IPS-20b (cell line): ENCODE results near the gene TIGIT.

ENCODE experiments used
- H3K27ac ChIP-seq: one replicate; pipeline ENCODE4 v1.5.1; 2013; ENCODE audit warnings: low read length
- H3K27me3 ChIP-seq: 2 replicates; pipeline ENCODE4 v1.6.1; 2013; ENCODE audit warnings: mild to moderate bottlenecking, low read length, inconsistent platforms; ENCODE audit not compliant: insufficient read depth
- H3K36me3 ChIP-seq: 2 replicates; pipeline ENCODE4 v1.6.1; 2013; ENCODE audit warnings: low read depth, mild to moderate bottlenecking, inconsistent platforms, low read length, moderate library complexity; ENCODE audit not compliant: insufficient read depth
- H3K4me1 ChIP-seq: 2 replicates; pipeline ENCODE4 v1.6.1; 2013; ENCODE audit warnings: mild to moderate bottlenecking, control low read depth, inconsistent platforms, low read length, moderate library complexity; ENCODE audit not compliant: insufficient read depth
- H3K4me3 ChIP-seq: 2 replicates; pipeline ENCODE4 v1.5.1; 2013; ENCODE audit warnings: mild to moderate bottlenecking, low read length, inconsistent platforms
- H3K9ac ChIP-seq: 2 replicates; pipeline ENCODE4 v1.6.1; 2013; ENCODE audit warnings: low read depth, mild to moderate bottlenecking, inconsistent platforms, low read length, moderate library complexity
- H3K9me3 ChIP-seq: 2 replicates; pipeline ENCODE4 v1.6.1; 2013; ENCODE audit warnings: mild to moderate bottlenecking, low read depth, low read length, inconsistent platforms; ENCODE audit not compliant: insufficient read depth

Gene TIGIT

GRCh38 chr3:114333180-114333922 is 39.5 kb downstream of the TIGIT start:
- Histone ChIP-seq H3K4me3 (peak overlapping the region; percentile 8; the same call in 1 of the 2 replicates), H3K36me3 (no peaks in the 10 kb centered on the region), H3K27me3 (no peaks in the 10 kb centered on the region), H3K9me3 (no peaks in the 10 kb centered on the region), H3K9ac (peak overlapping the region; percentile 50; the same call in 1 of the 2 replicates), H3K4me1 (peaks cover 26% of the 10 kb centered on the region; the same call in 1 of the 2 replicates), H3K27ac (peak overlapping the region; percentile 0)

DNA sequence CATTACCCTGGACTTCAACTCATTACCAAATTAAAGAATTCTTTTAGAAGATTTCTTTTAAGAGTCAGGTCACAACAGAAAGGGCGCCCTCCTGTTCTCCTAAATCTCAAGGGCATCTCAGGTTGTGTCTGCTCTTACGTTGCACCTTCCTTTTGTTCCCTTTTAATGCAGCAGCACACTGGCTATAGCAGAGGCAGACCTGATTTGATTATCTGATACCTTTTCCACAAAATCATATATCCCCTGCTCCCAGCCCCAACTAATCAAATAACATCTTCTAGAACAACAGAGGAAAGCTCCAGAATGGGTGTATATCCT is 40.1 kb downstream of the TIGIT start:
- peaks cover 26% of the 10 kb centered on the region; the same call in 1 of the 2 replicates for H3K4me1 ChIP-seq

GRCh38 chr3:114336122-114336697 is 42.4 kb downstream of the TIGIT start:
- Histone ChIP-seq H3K9me3 (no peaks in the 10 kb centered on the region), H3K27ac (no peak overlapping the region), H3K9ac (no peak overlapping the region), H3K4me1 (peaks cover 26% of the 10 kb centered on the region; the same call in 1 of the 2 replicates), H3K36me3 (no peaks in the 10 kb centered on the region), H3K27me3 (no peaks in the 10 kb centered on the region), H3K4me3 (no peak overlapping the region)

More for the DNA sequence above, 40.1 kb downstream of the TIGIT start:
- Histone ChIP-seq H3K27ac (peak overlapping the region; percentile 0), H3K9ac (no peak overlapping the region; the same call in 1 of the 2 replicates), H3K27me3 (no peaks in the 10 kb centered on the region), H3K4me3 (no peak overlapping the region), H3K9me3 (no peaks in the 10 kb centered on the region), H3K36me3 (no peaks in the 10 kb centered on the region)

- Histone ChIP-seq H3K4me1 (peaks cover 26% of the 10 kb centered on the region; the same call in 1 of the 2 replicates), H3K9ac (no peak overlapping the region), H3K9me3 (no peaks in the 10 kb centered on the region), H3K27me3 (no peaks in the 10 kb centered on the region), H3K27ac (no peak overlapping the region), H3K4me3 (no peak overlapping the region), H3K36me3 (no peaks in the 10 kb centered on the region)
Measured at GRCh38 chr3:114336857-114337256, 43.0 kb downstream of the TIGIT start.

- no peak overlapping the region for H3K27ac ChIP-seq
- H3K36me3 ChIP-seq = no peaks in the 10 kb centered on the region
Measured at GRCh38 chr3:114338651-114339357, 45.0 kb downstream of the TIGIT start.

GRCh38 chr3:114344492-114344891 is 50.7 kb downstream of the TIGIT start:
- Histone ChIP-seq H3K9ac (no peak overlapping the region), H3K27me3 (no peaks in the 10 kb centered on the region), H3K36me3 (no peaks in the 10 kb centered on the region), H3K4me3 (no peak overlapping the region), H3K4me1 (no peaks in the 10 kb centered on the region), H3K9me3 (no peaks in the 10 kb centered on the region), H3K27ac (no peak overlapping the region)

More at GRCh38 chr3:114338651-114339357, 45.0 kb downstream of the TIGIT start:
- H3K9ac ChIP-seq = no peak overlapping the region
- peaks cover 17% of the 10 kb centered on the region; the same call in 1 of the 2 replicates for H3K4me1 ChIP-seq
- no peaks in the 10 kb centered on the region for H3K9me3 ChIP-seq
- H3K27me3 ChIP-seq = no peaks in the 10 kb centered on the region
- H3K4me3 ChIP-seq = no peak overlapping the region

GRCh38 chr3:114350271-114350670 is 56.4 kb downstream of the TIGIT start:
- H3K4me3 ChIP-seq = no peak overlapping the region
- H3K9me3 ChIP-seq = no peaks in the 10 kb centered on the region
- no peak overlapping the region for H3K27ac ChIP-seq
- H3K27me3 ChIP-seq = no peaks in the 10 kb centered on the region
- H3K4me1 ChIP-seq = peaks cover 9% of the 10 kb centered on the region
- no peaks in the 10 kb centered on the region for H3K36me3 ChIP-seq
- H3K9ac ChIP-seq = no peak overlapping the region

- Histone ChIP-seq H3K36me3 (no peaks in the 10 kb centered on the region), H3K27ac (no peak overlapping the region), H3K4me1 (peaks cover 13% of the 10 kb centered on the region), H3K9ac (no peak overlapping the region), H3K4me3 (no peak overlapping the region), H3K9me3 (no peaks in the 10 kb centered on the region), H3K27me3 (no peaks in the 10 kb centered on the region)
Measured at GRCh38 chr3:114350690-114351089, 56.9 kb downstream of the TIGIT start.

DNA sequence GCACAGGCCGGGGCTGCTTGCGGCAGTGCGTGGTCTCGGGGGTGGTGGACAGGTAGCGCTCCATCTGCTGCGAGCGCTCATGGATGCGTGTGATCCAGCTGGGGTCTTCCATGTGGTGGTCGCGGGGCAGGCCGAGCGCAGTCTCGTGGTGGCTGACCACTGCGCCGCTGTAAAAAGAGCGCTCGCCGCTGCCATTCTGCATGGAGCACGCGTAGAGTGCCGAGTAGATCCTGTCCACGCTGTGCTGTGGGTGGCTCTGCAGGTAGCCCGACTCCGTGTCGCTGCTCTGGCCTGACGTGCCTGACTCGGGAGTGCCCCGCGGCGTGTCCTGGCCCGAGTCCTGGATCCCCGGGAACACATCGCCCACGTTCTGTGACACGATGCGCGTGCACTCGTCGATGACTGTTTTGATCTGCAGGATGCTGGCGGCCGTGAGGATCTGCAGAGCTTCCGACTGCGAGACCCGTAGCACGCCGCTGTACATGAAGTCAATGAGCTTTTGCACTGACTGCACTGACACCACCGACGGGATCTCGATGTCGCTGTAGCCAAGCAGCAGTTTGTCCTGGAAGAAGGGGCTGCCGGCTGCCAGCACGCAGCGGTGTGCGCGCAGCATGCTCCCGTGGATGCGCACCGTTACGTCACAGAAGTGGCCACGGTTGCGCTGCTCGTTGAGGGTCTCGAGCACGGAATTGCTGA is 57.4 kb downstream of the TIGIT start:
- Histone ChIP-seq H3K36me3 (no peaks in the 10 kb centered on the region), H3K4me1 (peaks cover 18% of the 10 kb centered on the region), H3K27me3 (no peaks in the 10 kb centered on the region), H3K4me3 (no peak overlapping the region), H3K9ac (no peak overlapping the region), H3K9me3 (no peaks in the 10 kb centered on the region), H3K27ac (no peak overlapping the region)

- no peak overlapping the region for H3K9ac ChIP-seq
- H3K4me3 ChIP-seq = no peak overlapping the region
- H3K4me1 ChIP-seq = peaks cover 23% of the 10 kb centered on the region
- no peak overlapping the region for H3K27ac ChIP-seq
- H3K9me3 ChIP-seq = no peaks in the 10 kb centered on the region
- no peaks in the 10 kb centered on the region for H3K27me3 ChIP-seq
- H3K36me3 ChIP-seq = no peaks in the 10 kb centered on the region
Measured at GRCh38 chr3:114351822-114352145, 58.0 kb downstream of the TIGIT start.

GRCh38 chr3:114355653-114356052 is 61.8 kb downstream of the TIGIT start:
- H3K27ac ChIP-seq = peak overlapping the region; percentile 52
- H3K4me1 ChIP-seq = peaks cover 30% of the 10 kb centered on the region
- H3K9me3 ChIP-seq = no peaks in the 10 kb centered on the region
- no peaks in the 10 kb centered on the region for H3K36me3 ChIP-seq
- peak overlapping the region; percentile 11; the same call in 1 of the 2 replicates for H3K4me3 ChIP-seq
- H3K27me3 ChIP-seq = no peaks in the 10 kb centered on the region
- peak overlapping the region; percentile 1; the same call in 1 of the 2 replicates for H3K9ac ChIP-seq
